GM12865 (cell line): ENCODE measurements around the gene WASF3.

Source experiments
- DNase-seq: peaks from one replicate; pipeline ENCODE4 v3.0.0; 2010; ENCODE audit warnings: low read depth
- H3K4me3 ChIP-seq: 2 replicates; pipeline ENCODE4 v1.5.1; 2011; ENCODE audit warnings: mild to moderate bottlenecking, low read depth, low read length, control low read depth
- CTCF ChIP-seq: IDR thresholded peaks from 2 replicates; pipeline ENCODE4 v1.5.1; 2011; ENCODE audit warnings: low read length, control low read depth, low read depth, inconsistent platforms; ENCODE audit not compliant: insufficient read depth; ENCODE audit errors: missing control alignments

Gene WASF3

GRCh38 chr13:26658448-26659385 lies 101.2 kb downstream of the WASF3 start:
- H3K4me3 ChIP-seq = no peak overlapping the region

GRCh38 chr13:26660185-26660584 lies 102.7 kb downstream of the WASF3 start:
- no peak for DNase-seq
- no peak for TF ChIP-seq CTCF
- H3K4me3 ChIP-seq = no peak overlapping the region

More at GRCh38 chr13:26658448-26659385, 101.2 kb downstream of the WASF3 start:
- TF ChIP-seq CTCF = no peak
- no peak for DNase-seq

DNA sequence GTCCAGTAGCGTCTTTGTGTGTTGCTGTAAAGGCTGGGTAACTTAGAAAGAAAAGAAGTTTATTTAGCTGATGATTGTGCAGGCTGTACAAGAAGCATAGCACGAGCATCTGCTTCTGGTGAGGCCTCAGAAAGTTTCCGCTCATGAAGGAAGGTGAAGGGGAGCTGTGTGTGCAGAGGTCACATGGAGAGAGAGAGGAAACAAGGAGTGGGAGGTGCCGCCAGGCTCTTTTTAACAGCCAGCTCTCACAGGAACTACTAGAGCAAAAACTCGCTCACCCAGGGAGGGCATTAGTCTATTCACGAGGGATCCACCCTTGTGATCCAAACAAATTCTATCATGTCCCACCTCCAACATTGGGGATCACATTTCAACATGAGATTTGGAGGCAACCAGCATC lies 103.3 kb downstream of the WASF3 start:
- TF ChIP-seq CTCF = no peak
- DNase-seq = no peak
- H3K4me3 ChIP-seq = no peak overlapping the region

GRCh38 chr13:26663791-26664190 lies 106.3 kb downstream of the WASF3 start:
- no peak for DNase-seq
- no peak for TF ChIP-seq CTCF

GRCh38 chr13:26664286-26664685 lies 106.8 kb downstream of the WASF3 start:
- no peak overlapping the region for H3K4me3 ChIP-seq
- no peak for DNase-seq
- no peak for TF ChIP-seq CTCF

More at GRCh38 chr13:26663791-26664190, 106.3 kb downstream of the WASF3 start:
- H3K4me3 ChIP-seq = no peak overlapping the region

DNA sequence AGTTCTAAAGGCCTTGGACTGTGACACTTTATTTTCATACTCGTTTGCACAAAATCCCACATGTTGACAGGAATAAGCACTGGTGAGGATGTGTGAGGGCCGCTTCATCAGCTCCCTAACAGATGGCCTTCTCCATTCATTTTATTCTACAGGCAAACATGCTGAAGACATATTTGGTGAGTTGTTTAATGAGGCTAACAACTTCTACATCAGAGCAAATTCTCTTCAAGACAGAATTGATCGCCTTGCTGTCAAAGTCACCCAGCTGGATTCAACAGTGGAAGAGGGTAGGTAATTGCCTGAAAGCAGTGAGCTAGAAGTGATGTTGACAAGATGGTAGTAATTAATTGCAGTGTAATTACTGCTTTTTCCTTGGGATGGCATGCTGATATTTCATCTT lies 107.4 kb downstream of the WASF3 start:
- no peak for TF ChIP-seq CTCF
- H3K4me3 ChIP-seq = no peak overlapping the region
- no peak for DNase-seq
